Measurements from ENCODE around the gene GP9.

GRCh38 chr3:129061888-129062834 lies 1.6 kb downstream of the GP9 start:
- TF ChIP-seq CTCF (IDR thresholded peaks at IDR 0.05) (no peak), POLR2A (IDR thresholded peaks at IDR 0.05) (no peak)

Data from heart left ventricle (tissue), 13 donors.